ENCODE measurements around the gene TACR1. TPM values are rescaled to one million over a fixed set of nuclear protein-coding genes. Genes with fewer than 3 reads are reported as not detected.
"Not testable (repeated sequence)": the region's sequence is repeated elsewhere in the genome, so short reads cannot be mapped to it uniquely, and the experiment has no call there.

The TACR1 gene
- total RNA-seq, 2 donors from 2014 or later = 0.07 to 0.16 TPM

GRCh38 chr2:75175456-75175855 is 23.9 kb downstream of the TACR1 start:
- no peak overlapping the region for H3K27ac ChIP-seq
- H3K36me3 ChIP-seq = no peaks in the 10 kb centered on the region
- no peaks in the 10 kb centered on the region for H3K27me3 ChIP-seq
- DNase-seq (ENCODE audit: low spot score) = no peak
- no peak overlapping the region for H3K4me3 ChIP-seq
- H3K4me1 ChIP-seq = no peaks in the 10 kb centered on the region
- no peak for TF ChIP-seq CTCF (IDR thresholded peaks at IDR 0.05)
- H3K9me3 ChIP-seq = no peaks in the 10 kb centered on the region

- Histone ChIP-seq H3K4me3 (no peak overlapping the region), H3K9me3 (no peaks in the 10 kb centered on the region), H3K27ac (no peak overlapping the region), H3K4me1 (no peaks in the 10 kb centered on the region), H3K36me3 (no peaks in the 10 kb centered on the region), H3K27me3 (no peaks in the 10 kb centered on the region)
- DNase-seq (ENCODE audit: low spot score) = no peak
- no peak for TF ChIP-seq CTCF (IDR thresholded peaks at IDR 0.05)
Measured at GRCh38 chr2:75174981-75175380, 24.3 kb downstream of the TACR1 start.

DNA sequence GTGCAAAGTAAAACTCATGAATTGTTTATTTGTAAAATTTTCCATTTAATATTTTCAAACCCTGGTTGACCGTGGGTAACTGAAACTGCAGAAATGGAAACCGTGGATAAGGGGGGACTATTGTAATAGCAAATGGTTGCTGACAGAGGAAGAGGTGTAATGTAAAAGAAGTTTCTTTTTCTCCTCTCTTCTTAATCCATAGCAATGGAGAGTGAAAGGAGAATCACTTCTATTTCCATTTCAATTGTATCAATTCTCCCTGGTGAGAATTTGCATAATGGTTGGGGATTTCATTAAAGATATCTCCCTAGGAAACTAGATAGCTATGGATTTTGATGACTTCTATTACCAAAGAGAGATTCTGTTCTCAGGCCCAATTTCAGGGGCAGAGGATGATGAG is 24.8 kb downstream of the TACR1 start:
- H3K27ac ChIP-seq = no peak overlapping the region
- DNase-seq (ENCODE audit: low spot score) = no peak
- no peaks in the 10 kb centered on the region for H3K36me3 ChIP-seq
- no peak for TF ChIP-seq CTCF (IDR thresholded peaks at IDR 0.05)
- H3K27me3 ChIP-seq = no peaks in the 10 kb centered on the region
- no peak overlapping the region for H3K4me3 ChIP-seq
- no peaks in the 10 kb centered on the region for H3K9me3 ChIP-seq
- no peaks in the 10 kb centered on the region for H3K4me1 ChIP-seq

DNA sequence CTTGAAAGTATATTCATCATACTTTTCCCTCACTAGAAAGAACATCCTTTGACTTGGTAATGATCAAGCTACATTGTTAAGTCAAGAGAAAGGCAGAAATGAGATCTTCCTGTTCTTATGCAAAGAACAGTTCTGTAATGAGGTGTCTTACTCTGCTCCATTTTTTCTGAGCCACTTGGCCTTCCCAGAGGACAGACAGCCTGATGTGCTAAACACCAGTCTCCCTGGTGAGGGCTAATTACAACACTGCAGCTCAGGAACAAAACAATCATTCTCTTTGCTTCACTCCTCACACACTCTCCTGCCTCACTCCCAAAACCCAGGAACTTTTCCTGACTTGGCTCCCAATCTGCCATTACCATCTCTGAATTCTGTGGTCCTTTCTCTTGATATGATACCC is 25.6 kb downstream of the TACR1 start:
- no peak for DNase-seq (ENCODE audit: low spot score)
- no peaks in the 10 kb centered on the region for H3K36me3 ChIP-seq
- no peak overlapping the region for H3K4me3 ChIP-seq
- no peak overlapping the region for H3K27ac ChIP-seq
- no peaks in the 10 kb centered on the region for H3K9me3 ChIP-seq
- no peaks in the 10 kb centered on the region for H3K27me3 ChIP-seq
- TF ChIP-seq CTCF (IDR thresholded peaks at IDR 0.05) = no peak
- H3K4me1 ChIP-seq = no peaks in the 10 kb centered on the region

DNA sequence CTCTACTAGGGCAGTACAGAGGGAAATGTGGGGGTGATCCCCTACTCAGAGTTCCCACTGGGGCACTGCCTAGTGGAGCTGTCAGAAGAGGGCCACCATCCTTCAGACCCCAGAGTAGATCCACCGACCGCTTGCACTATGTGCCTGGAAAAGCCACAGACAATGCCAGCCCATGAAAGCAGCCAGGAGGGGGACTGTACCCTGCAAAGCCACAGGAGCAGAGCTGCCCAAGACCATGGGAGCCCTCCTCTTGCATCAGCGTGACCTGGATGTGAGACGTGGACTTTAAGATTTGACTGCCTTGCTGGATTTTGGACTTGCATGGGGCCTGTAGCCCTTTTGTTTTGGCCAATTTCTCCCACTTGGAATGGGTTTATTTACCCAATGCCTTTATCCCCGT is 27.9 kb downstream of the TACR1 start:
- H3K27me3 ChIP-seq; H3K4me1 ChIP-seq; DNase-seq (ENCODE audit: low spot score): not testable (repeated sequence)

GRCh38 chr2:75170889-75171288 is 28.4 kb downstream of the TACR1 start:
- no peak for DNase-seq (ENCODE audit: low spot score)
- no peak for TF ChIP-seq CTCF (IDR thresholded peaks at IDR 0.05)
- H3K4me3 ChIP-seq = no peak overlapping the region
- no peak overlapping the region for H3K27ac ChIP-seq
- H3K36me3 ChIP-seq = no peaks in the 10 kb centered on the region
- H3K4me1 ChIP-seq = no peaks in the 10 kb centered on the region
- no peaks in the 10 kb centered on the region for H3K27me3 ChIP-seq
- H3K9me3 ChIP-seq = no peaks in the 10 kb centered on the region

More for the DNA sequence above, 27.9 kb downstream of the TACR1 start:
- H3K36me3 ChIP-seq, H3K27ac ChIP-seq, H3K4me3 ChIP-seq, H3K9me3 ChIP-seq: not testable (repeated sequence)
